SU-DHL-6 (cell line): ENCODE data around the gene GRIK1.

Source experiments
- EZH2phosphoT487 ChIP-seq: fragments of 200-600 bp; sonication (generic), shearing (Covaris generic); conservative IDR thresholded peaks from 2 replicates; pipeline ENCODE4 v1.6.1; 2018; ENCODE audit warnings: mild to moderate bottlenecking, antibody characterized with exemption, low read length, moderate library complexity, mixed read lengths
- TF ChIP-seq, protein P1 (sequence below): fragments of 200-600 bp; sonication (generic); IDR thresholded peaks from one replicate; pipeline ENCODE4 v1.5.1; 2017; ENCODE audit warnings: antibody characterized with exemption, mild to moderate bottlenecking, low read length, moderate library complexity; ENCODE audit not compliant: insufficient read depth, poor library complexity, severe bottlenecking

GRCh38 chr21:29581393-29581792 lies 358.4 kb downstream of the GRIK1 start:
- TF ChIP-seq, protein P1, sequence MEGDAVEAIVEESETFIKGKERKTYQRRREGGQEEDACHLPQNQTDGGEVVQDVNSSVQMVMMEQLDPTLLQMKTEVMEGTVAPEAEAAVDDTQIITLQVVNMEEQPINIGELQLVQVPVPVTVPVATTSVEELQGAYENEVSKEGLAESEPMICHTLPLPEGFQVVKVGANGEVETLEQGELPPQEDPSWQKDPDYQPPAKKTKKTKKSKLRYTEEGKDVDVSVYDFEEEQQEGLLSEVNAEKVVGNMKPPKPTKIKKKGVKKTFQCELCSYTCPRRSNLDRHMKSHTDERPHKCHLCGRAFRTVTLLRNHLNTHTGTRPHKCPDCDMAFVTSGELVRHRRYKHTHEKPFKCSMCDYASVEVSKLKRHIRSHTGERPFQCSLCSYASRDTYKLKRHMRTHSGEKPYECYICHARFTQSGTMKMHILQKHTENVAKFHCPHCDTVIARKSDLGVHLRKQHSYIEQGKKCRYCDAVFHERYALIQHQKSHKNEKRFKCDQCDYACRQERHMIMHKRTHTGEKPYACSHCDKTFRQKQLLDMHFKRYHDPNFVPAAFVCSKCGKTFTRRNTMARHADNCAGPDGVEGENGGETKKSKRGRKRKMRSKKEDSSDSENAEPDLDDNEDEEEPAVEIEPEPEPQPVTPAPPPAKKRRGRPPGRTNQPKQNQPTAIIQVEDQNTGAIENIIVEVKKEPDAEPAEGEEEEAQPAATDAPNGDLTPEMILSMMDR: no peak
- TF ChIP-seq EZH2phosphoT487: no peak
